PC-3 (cell line): ENCODE measurements around the gene LRRC3. TPM values are rescaled to one million over a fixed set of nuclear protein-coding genes. Genes with fewer than 3 reads are reported as not detected.

ENCODE experiments used
- ATAC-seq: fragments of 200-7000 bp; cut with Tn5 transposase; 2 replicates; pipeline ENCODE4 v1.9.1; 2020; ENCODE audit warnings: mild to moderate bottlenecking, moderate library complexity
- BruUV-seq: library from RNA; stranded (reverse); fragments of 400-500 nt; replicated peaks from 2 replicates; lab custom pipeline; 2021; lab: Mats Ljungman, UMichigan
- CTCF ChIA-PET: fragments of 300-600 bp; sonication (Branson Sonifier 250); formaldehyde crosslinking; loops from one replicate; lab custom pipeline; 2022; ENCODE audit warnings: antibody characterized with exemption; lab: Charles Lee
- POLR2A ChIA-PET: fragments of 300-600 bp; sonication (Branson Sonifier 250); formaldehyde crosslinking; loops from one replicate; lab custom pipeline; 2022; ENCODE audit warnings: antibody characterized with exemption; ENCODE audit not compliant: unreplicated experiment; lab: Charles Lee
- DNase-seq: peaks from one replicate; pipeline ENCODE4 v3.0.0-alpha.2; 2015
- H2AFZ ChIP-seq: fragments of 300-600 bp; sonication (generic); 2 replicates; pipeline ENCODE4 v1.6.0; 2016; ENCODE audit warnings: antibody characterized with exemption, low read length
- H3F3A ChIP-seq: fragments of 300-600 bp; sonication (generic); one replicate; pipeline ENCODE4 v1.6.0; 2017; ENCODE audit warnings: antibody characterized with exemption, low read length, control low read depth, mild to moderate bottlenecking; ENCODE audit not compliant: unreplicated experiment
- H3K27ac ChIP-seq: fragments of 300-600 bp; sonication (generic); 2 replicates; pipeline ENCODE4 v1.5.1; 2016; ENCODE audit warnings: mild to moderate bottlenecking, low read length
- H3K27me3 ChIP-seq: fragments of 300-600 bp; sonication (generic); 2 replicates; pipeline ENCODE4 v1.6.1; 2016; ENCODE audit warnings: low read length, mixed read lengths
- H3K36me3 ChIP-seq: fragments of 300-600 bp; sonication (generic); 2 replicates; pipeline ENCODE4 v1.6.1; 2016; ENCODE audit warnings: low read depth, mixed run types, low read length, mixed read lengths
- H3K4me1 ChIP-seq: fragments of 300-600 bp; sonication (generic); 2 replicates; pipeline ENCODE4 v1.5.1; 2016; ENCODE audit warnings: low read length; ENCODE audit not compliant: insufficient read depth
- H3K4me2 ChIP-seq: fragments of 300-600 bp; sonication (generic); 2 replicates; pipeline ENCODE4 v1.6.0; 2016; ENCODE audit warnings: low read length
- H3K4me3 ChIP-seq: fragments of 300-600 bp; sonication (generic); 2 replicates; pipeline ENCODE4 v1.5.1; 2016; ENCODE audit warnings: mild to moderate bottlenecking, low read length, mixed read lengths
- H3K79me2 ChIP-seq: fragments of 300-600 bp; sonication (generic); 2 replicates; pipeline ENCODE4 v1.6.1; 2017; ENCODE audit warnings: low read length, mixed read lengths
- H3K9ac ChIP-seq: fragments of 300-600 bp; sonication (generic); 2 replicates; pipeline ENCODE4 v1.6.0; 2016; ENCODE audit warnings: mild to moderate bottlenecking, low read length
- H3K9me2 ChIP-seq: fragments of 300-600 bp; sonication (generic); replicated peaks from 2 replicates; pipeline ENCODE4 v1.6.1; 2016; ENCODE audit warnings: mixed run types, low read length, mixed read lengths
- H3K9me3 ChIP-seq: fragments of 300-600 bp; sonication (generic); 2 replicates; pipeline ENCODE4 v1.6.1; 2016; ENCODE audit warnings: low read length, mixed read lengths
- H4K20me1 ChIP-seq: fragments of 300-600 bp; sonication (generic); 2 replicates; pipeline ENCODE4 v1.6.1; 2016; ENCODE audit warnings: low read length, mixed read lengths
- EZH2 ChIP-seq: fragments of 300-600 bp; sonication (generic); IDR thresholded peaks from one replicate; pipeline ENCODE4 v1.6.1; 2017; ENCODE audit warnings: antibody characterized with exemption, mild to moderate bottlenecking, low read length; ENCODE audit not compliant: unreplicated experiment
- EZH2phosphoT487 ChIP-seq: fragments of 300-600 bp; sonication (generic); IDR thresholded peaks from 2 replicates; pipeline ENCODE4 v1.6.1; 2018; ENCODE audit warnings: mild to moderate bottlenecking, antibody characterized with exemption, low read length, borderline replicate concordance
- intact Hi-C: fragments of 100-400 bp; cut with micrococcal nuclease; formaldehyde crosslinking; loops from 2 replicates; pipeline ENCODE4 v1.9.0; 2023
- total RNA-seq: library from RNA; depleted of rRNA; stranded (reverse); fragments of >200 nt; gene quantifications from 2 replicates; pipeline ENCODE4 v1.2.3, GENCODE V29; 2014
- TF ChIP-seq, protein P1 (sequence below): fragments of 300-600 bp; sonication (generic); conservative IDR thresholded peaks from 2 replicates; pipeline ENCODE4 v1.5.1; 2017; ENCODE audit warnings: antibody characterized with exemption, low read depth, mild to moderate bottlenecking, low read length

Gene LRRC3
- total RNA-seq, 1 experiment from 2014 or later, result 3.1 TPM

DNA sequence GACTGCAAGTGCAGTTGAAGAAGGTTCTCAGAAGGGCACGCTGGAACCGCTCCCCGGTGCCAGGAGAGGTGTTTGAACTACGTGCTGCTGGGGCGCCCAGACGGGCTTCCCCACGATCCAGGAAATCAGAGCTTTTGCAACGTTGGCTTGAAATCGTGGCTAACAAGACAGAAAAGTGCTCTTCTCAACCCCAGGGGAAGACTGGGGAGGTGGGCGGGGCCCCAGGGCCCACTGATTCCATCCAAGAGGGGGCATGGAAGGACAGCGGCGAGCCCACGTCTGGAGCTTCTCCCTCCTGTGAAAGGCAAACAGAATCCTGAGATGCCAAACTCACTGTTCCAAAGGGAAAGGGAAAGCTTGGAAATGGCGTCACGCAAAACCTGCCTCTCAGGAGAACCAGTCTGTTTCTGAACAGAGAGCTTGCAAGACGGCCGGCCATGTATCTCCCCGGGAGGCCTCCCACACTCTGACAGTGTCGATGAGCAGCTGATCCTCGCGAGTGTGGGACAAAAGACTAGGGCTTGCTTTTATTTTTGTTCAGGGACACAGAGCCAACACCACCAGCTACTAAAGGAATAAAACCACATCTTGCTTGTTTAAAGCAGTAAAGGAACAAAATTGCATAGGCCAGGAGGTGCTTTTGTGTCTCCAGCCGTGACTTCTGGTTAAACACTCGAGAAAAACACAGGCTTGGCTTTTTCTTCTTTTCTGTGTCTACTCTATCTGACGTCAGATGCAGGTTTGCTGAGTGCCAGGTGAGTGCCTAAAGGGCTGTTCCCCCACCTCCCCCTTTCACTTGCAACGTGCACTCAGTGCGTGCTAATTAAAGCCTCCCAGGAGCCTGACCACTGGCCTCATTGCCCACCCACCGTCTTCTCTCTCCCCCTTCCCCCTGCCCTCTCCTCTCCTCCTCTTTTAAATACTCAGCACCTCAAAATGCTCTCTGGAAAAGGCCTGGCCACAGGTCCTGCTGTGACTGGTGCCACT, 41.5 kb downstream of the LRRC3 start:
- no peak for DNase-seq
- H4K20me1 ChIP-seq, result no peaks in the 10 kb centered on the region
- TF ChIP-seq EZH2phosphoT487 (no peak), EZH2 (no peak)
- TF ChIP-seq, protein P1, sequence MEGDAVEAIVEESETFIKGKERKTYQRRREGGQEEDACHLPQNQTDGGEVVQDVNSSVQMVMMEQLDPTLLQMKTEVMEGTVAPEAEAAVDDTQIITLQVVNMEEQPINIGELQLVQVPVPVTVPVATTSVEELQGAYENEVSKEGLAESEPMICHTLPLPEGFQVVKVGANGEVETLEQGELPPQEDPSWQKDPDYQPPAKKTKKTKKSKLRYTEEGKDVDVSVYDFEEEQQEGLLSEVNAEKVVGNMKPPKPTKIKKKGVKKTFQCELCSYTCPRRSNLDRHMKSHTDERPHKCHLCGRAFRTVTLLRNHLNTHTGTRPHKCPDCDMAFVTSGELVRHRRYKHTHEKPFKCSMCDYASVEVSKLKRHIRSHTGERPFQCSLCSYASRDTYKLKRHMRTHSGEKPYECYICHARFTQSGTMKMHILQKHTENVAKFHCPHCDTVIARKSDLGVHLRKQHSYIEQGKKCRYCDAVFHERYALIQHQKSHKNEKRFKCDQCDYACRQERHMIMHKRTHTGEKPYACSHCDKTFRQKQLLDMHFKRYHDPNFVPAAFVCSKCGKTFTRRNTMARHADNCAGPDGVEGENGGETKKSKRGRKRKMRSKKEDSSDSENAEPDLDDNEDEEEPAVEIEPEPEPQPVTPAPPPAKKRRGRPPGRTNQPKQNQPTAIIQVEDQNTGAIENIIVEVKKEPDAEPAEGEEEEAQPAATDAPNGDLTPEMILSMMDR, result no peak
- H3K4me3 ChIP-seq, result no peak overlapping the region
- no TSS peak for BruUV-seq
- H3K9me2 ChIP-seq, result no peaks in the 10 kb centered on the region
- no peak overlapping the region for H3K27ac ChIP-seq
- POLR2A ChIA-PET, result no interaction called here
- no peaks in the 10 kb centered on the region for H3K36me3 ChIP-seq
- CTCF ChIA-PET, result no interaction called here
- no peak for ATAC-seq
- H3K27me3 ChIP-seq, result peaks cover 35% of the 10 kb centered on the region
- H3K4me1 ChIP-seq, result no peaks in the 10 kb centered on the region
- H3K79me2 ChIP-seq, result no peaks in the 10 kb centered on the region
- no peak overlapping the region for H3K4me2 ChIP-seq
- H3K9ac ChIP-seq, result no peak overlapping the region
- H2AFZ ChIP-seq, result no peak overlapping the region
- intact Hi-C loops, result no loop called here
- peaks cover 17% of the 10 kb centered on the region for H3K9me3 ChIP-seq
- H3F3A ChIP-seq, result no peaks in the 10 kb centered on the region

DNA sequence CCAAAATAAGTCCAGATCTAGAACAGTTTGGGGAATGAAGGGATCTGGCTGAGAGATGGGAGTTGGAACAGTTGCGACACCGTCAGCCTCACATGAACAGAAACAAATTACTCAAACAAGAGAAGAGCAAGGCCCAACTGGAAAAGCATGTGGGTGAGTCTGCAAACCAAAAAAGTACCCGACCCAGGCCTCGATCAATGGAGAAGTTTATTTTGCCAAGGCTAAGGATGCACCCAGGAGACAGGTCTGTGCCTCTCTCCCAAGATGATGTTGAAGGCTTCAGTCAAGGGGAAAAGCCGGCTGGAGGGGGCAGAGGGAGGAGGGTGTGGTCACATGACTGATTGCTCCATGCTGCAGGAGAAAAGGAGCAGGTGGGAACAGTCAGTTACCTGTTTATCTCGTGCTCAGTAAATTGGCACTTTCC, 42.4 kb downstream of the LRRC3 start:
- intact Hi-C loops, result no loop called here
- no peaks in the 10 kb centered on the region for H3K9me2 ChIP-seq
- no TSS peak for BruUV-seq
- ChIA-PET CTCF (no interaction called here), POLR2A (no interaction called here)
- no peak overlapping the region for H3K4me3 ChIP-seq
- no peak overlapping the region for H2AFZ ChIP-seq
- no peaks in the 10 kb centered on the region for H3K79me2 ChIP-seq
- peaks cover 13% of the 10 kb centered on the region for H3K9me3 ChIP-seq
- H3K27me3 ChIP-seq, result peaks cover 35% of the 10 kb centered on the region
- no peak overlapping the region for H3K4me2 ChIP-seq
- H4K20me1 ChIP-seq, result no peaks in the 10 kb centered on the region
- no peaks in the 10 kb centered on the region for H3F3A ChIP-seq
- H3K36me3 ChIP-seq, result no peaks in the 10 kb centered on the region
- H3K27ac ChIP-seq, result no peak overlapping the region
- no peak overlapping the region for H3K9ac ChIP-seq
- TF ChIP-seq EZH2phosphoT487, result no peak
- TF ChIP-seq, protein P1, result no peak
- TF ChIP-seq EZH2, result no peak
- DNase-seq (no peak), ATAC-seq (no peak)
- H3K4me1 ChIP-seq, result no peaks in the 10 kb centered on the region
